ENCODE measurements around the gene CHRNA9. TPM values are rescaled to one million over a fixed set of nuclear protein-coding genes. Genes with fewer than 3 reads are reported as not detected.

The CHRNA9 gene
- total RNA-seq, 1 donor from 2014 or later, result not detected

DNA sequence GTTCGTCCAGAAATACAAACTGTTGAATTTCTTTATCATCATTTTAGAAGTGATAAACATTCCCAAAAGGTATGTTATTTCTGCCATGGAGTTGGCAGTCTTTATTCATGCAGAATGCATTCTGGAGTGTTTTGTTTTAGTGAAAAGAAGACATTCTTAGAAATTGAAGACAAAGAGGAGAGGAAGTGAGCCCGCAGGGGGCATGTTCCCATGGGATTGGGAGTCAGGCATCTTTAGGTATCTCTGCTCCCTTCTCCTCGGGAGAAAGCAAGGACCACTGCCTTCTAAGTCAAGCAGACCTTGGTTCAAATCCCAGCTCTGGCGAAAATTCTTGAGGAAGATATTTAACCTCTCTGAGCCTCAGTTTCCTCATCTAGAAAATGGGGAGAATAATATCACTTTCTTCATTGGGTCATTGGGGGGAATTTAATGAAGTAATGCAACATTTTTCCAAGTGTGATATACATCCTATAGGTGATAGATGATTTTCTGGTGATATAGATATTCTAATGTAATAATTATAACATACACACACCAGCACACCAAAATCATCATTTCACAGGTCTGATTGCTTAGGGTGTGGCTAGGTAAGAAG is 26.5 kb upstream of the CHRNA9 start:
- no peak for DNase-seq (ENCODE audit: low read depth in 2 of 2)

GRCh38 chr4:40309250-40309774 is 25.8 kb upstream of the CHRNA9 start:
- DNase-seq (ENCODE audit: low read depth in 2 of 2), result peak; percentile 89 to 91

GRCh38 chr4:40310225-40310624 is 24.9 kb upstream of the CHRNA9 start:
- no peak for DNase-seq (ENCODE audit: low read depth in 2 of 2)

DNA sequence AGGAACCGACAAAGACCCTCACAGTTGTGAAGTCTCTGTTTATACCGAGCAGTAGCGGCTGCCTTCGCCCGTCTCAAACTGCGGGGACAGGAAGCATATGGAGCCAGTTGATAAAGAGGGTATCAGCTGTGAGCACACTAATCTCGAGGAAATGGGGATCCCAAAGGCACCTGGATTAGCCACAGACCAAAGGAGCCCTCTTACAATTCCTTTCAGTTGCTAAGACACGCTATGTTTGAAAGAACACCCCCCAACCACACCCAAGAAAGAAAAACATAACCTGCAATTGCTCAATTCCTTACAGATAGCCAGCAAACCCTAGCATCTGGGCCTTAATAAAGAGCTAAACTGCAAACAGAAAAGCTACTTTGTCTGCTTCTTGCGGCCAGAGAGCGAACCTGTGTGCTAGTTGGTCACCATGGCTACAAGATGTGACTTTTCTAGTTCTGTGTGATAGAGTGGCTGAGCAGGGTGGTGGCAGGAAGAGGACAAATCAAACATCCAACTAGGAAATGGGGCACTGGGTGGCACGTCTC is 23.3 kb upstream of the CHRNA9 start:
- peak in 1 of 2 donors; percentile 85 for DNase-seq (ENCODE audit: low read depth in 2 of 2)

DNA sequence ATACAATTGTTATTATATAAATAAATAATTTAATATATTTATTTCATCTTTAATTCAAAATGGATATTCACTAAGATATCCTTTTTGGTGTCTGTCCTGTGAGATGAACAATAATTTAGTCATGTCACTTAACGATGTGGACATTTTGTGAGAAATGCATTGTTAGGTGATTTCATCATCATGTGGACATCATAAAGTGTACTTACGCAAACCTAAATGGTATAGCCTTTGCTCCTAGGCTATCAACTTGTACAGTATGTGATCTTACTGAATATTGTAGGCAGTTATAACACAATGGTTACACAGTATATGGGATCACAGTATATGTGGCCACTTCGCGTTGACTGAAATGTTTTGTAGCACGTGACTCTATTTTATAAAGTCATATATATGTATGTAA is 20.2 kb upstream of the CHRNA9 start:
- DNase-seq (ENCODE audit: low read depth in 2 of 2), result no peak

DNA sequence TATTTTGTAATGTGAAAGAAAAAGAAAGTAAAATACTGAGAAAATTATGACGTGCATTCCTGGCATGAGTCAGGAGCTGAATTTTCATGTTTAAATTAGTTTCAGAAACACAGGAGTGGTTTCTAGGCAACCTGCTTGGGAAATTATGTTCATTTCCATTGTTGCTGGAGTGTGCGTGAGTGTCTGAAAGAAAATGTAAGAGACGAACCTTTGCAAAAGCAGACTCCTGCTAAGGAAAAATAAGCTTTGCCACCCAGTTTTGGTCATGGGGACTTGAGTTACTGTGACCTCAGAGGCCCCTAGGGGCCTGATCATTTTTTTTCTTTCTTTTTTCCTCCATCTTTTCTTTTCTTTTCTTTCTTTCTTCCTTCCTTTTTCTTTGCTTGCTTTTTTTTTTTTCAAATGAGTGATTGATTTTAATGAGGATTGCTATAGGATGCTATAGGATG is 18.8 kb upstream of the CHRNA9 start:
- peak; percentile 95 to 96 for DNase-seq (ENCODE audit: low read depth in 2 of 2)

DNA sequence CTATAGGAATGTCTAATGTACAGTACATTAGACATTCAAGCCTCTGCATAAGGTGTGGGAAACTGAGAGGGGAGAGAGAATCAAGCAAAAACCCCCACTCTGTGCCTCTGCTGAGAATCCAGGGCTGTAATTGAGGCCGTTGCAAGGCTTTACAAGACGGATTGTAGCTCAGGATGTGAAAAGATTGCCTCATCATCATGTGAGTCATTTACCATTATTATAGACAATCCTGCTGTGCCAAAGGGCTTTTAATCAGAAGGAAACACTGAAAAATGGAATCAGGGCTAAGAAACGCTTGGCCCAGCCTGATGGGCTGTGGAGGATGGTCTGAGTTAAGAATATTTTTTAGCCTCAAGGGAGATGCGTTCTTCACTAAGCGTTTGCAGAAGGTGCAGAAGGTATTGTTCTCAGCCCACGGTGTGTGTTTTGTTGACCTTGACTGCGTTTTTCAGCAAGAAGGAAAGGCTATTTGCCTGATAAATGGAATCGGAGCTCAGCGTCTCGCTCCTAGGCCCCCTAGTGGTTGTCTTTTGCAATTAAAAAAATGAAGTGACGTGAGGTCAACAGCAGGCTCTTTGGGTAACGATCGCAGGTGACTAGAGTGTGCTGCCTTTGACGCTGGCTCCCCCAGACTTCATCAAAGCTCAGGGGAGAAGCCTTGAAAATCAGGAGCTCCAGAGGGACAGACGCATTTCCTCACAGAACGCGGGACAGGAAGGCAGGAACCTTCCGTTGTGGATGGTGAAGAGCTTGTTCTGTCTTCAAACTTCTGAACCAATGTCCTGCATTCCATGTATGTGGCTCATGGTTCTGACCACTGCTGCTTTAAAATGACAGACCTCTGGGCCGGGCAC is 18.1 kb upstream of the CHRNA9 start:
- peak; percentile 89 to 95 for DNase-seq (ENCODE audit: low read depth in 2 of 2)

DNA sequence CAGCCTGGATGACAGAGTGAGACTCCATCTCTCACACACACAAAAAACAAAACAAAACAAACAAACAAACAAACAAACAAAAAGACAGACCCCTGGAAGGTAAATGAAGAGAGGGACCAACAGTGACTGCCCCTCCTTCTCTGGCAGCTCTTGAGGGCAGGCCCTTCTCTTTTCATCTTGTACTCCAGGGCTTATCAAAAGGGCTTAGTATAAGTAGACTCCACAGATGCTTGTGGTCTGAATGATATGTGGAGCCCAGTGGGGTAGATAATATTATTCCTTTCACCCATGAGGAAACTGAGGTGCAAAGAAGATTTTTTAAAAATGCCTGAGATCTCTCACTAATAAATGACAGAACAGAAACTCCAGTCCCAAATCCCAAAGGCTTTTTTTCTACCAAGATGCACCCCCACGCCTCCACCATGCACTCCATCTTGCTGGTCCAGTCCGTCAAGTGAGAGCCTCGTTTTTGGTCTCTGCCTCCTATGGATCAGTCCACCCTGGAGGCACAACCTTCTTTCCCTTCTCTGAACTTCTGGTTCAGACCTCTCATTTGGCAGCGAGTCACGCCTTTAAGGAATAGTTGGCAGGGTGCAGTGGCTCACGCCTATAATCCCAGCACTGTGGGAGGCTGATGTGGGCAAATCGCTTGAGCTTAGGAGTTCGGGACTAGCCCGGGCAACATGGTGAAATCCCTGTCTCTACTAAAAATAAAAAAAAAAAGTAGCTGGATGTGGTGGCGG is 17.0 kb upstream of the CHRNA9 start:
- DNase-seq (ENCODE audit: low read depth in 2 of 2), result no peak

DNA sequence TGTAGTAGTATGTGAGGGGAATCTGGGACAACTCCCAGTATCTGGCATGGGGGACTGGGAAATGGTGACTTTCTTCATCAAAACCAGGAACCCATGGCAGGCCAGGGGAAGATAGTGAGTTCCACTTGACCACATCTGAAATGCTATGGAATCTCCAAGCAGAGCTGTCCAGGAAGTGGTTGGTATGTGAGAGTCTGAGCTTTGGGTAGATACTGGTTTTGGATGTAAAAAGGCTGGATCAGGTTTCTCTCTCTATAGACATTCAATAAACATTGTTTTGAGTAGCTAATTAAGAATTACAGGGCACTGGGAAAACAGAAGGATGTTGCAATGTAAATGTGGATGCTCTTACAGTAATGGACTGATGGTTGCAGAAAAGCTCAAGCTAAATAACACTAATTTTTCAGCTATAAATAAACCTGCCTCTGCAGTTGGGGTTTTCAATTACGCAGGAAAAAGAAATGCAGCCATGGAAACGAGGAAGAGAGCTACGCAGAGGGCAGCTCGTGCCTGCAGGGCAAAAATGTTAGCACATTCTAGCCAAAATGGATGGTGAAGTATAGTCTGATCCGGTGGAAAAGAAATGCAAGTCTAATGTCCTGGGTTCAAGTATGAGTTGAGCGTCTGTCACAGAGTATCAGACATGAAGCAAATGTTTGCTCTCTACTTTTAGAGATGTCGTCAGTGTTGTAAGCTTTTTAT is 13.4 kb upstream of the CHRNA9 start:
- peak; percentile 15 to 63 for DNase-seq (ENCODE audit: low read depth in 2 of 2)

DNA sequence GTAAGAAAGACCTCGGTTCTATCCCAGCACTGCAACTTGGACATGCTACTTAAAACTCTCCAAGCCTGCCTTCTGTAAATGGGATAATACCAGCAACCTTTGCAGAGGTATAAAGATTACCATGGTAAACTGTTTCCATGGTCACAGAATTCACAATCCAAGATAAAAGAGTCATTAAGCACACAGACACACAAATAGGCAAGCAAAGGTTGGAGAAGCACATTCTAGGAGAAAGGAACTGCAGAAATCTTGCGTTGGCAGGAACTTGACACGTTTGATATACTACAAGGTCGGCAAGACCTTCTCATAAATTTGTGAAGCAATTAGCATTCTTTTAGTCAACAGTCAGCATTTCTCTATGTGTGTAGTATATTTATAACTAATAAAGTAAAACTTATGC is 12.3 kb upstream of the CHRNA9 start:
- no peak for DNase-seq (ENCODE audit: low read depth in 2 of 2)

GRCh38 chr4:40323866-40324265 is 11.3 kb upstream of the CHRNA9 start:
- no peak for DNase-seq (ENCODE audit: low read depth in 2 of 2)

DNA sequence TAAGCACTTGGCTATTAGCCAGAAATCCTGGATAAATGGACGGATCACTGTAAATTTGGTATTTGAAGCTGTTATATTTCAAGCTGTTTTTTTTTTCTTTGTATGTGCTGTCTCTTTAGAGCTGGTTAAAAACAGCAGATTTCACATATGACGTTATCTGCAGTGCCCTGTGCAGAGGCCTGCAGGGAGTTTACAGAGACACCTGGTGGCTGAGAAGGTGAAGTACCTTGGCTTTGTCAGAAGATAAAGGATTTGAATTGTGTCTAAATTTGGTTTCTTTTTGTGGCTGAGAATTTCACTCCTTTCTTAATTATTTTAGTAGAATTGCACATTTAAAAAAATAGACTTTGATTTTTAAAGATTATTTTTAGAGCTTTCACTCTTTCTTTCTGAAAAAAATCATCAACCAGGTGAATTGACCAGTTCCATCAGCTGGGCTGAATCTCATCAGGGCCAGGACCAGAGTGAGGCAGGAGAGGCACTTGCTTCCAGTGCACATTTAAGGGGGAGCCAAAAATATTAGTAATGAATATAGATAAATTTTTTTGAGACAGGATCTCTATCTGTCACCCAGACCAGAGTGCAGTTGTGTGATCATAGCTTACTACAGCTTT is 9.6 kb upstream of the CHRNA9 start:
- DNase-seq (ENCODE audit: low read depth in 2 of 2), result peak; percentile 82 to 87

GRCh38 chr4:40327340-40327739 is 7.8 kb upstream of the CHRNA9 start:
- no peak for DNase-seq (ENCODE audit: low read depth in 2 of 2)

DNA sequence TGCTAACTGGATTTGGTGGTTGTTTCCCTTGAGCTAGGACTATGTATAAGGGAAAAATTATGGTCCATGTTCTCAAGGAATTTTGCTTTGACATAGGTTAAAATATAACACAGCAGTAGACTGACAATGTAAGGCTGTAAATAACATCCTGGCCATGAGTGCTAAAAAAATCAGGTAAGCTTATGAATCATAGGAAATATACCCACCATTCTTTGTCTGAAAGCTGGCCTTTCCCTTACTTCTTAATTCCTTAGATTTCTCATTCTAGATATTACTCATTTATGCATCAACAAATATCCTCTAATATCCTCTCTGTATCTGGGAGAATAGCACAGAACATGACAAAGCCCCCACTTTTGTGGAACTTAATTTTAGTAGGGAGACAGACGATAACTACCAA is 6.8 kb upstream of the CHRNA9 start:
- no peak for DNase-seq (ENCODE audit: low read depth in 2 of 2)

- DNase-seq (ENCODE audit: low read depth in 2 of 2), result no peak
These were observed 5.3 kb upstream of the CHRNA9 start for GRCh38 chr4:40329805-40330204.

- no peak for DNase-seq (ENCODE audit: low read depth in 2 of 2)
These were observed 4.6 kb upstream of the CHRNA9 start for GRCh38 chr4:40330536-40330935.

GRCh38 chr4:40331101-40331745 is 3.9 kb upstream of the CHRNA9 start:
- DNase-seq (ENCODE audit: low read depth in 2 of 2), result no peak

DNA sequence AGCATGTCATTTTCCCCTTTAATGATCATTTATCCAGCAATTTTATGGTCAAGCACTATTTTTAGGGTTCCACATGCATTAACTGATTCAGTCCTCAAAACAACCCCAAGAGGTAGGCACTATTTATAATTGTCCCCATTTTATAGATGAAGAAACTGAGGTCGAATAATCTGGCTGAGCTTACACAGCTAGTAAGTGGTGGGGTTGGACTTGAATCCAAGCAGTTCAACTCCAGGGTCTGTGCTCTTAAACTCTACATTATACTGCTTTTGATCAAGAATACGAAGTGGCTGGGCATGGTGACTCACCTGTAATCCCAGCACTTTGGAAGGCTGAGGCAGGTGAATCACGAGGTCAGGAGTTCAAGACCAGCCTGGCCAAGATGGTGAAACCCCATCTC is 3.2 kb upstream of the CHRNA9 start:
- DNase-seq (ENCODE audit: low read depth in 2 of 2), result no peak

DNA sequence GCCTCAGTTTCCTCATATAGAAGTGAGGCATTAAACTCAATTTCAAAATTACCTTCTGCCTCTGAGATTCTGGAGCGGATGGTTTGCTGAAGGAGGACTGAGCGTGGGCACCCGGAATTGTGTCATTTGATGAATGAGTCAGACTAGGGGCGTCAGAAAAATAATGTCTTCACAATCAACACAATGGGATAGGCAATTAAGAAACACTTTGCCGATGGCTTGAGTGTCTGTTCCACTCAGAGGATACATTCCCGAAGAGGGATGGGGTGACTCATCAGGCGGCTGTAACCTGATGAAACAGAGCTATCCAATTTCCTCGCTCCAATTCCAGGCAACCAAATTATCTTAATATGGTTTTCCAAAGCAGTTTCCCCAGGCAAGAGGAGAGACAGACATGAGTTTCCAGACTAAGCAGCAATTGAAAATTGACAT is 1.2 kb upstream of the CHRNA9 start:
- peak in 1 of 2 donors; percentile 76 for DNase-seq (ENCODE audit: low read depth in 2 of 2)

- DNase-seq (ENCODE audit: low read depth in 2 of 2), result no peak
These were observed 377 bp downstream of the CHRNA9 start for GRCh38 chr4:40335525-40335894.
